H54 (cell line): ENCODE data around the gene NAB2.
A peak's percentile ranks its signal among the peaks of the same experiment; 100 is the strongest.
"Not testable (repeated sequence)": the region's sequence is repeated elsewhere in the genome, so short reads cannot be mapped to it uniquely, and the experiment has no call there.

Experiments used
- DNase-seq: peaks from one replicate; pipeline ENCODE4 v3.0.0; 2011; ENCODE audit warnings: low spot score, mixed read lengths; ENCODE audit not compliant: insufficient read length
- FAIRE-seq: peaks from 3 replicates; lab custom pipeline; 2011; peaks lifted over from hg19 to GRCh38; lab: Jason Lieb, UNC
- POLR2A ChIP-seq: IDR thresholded peaks from 2 replicates; pipeline ENCODE4 v1.6.1; 2011; ENCODE audit warnings: low read depth, mild to moderate bottlenecking, low read length

The NAB2 gene

DNA sequence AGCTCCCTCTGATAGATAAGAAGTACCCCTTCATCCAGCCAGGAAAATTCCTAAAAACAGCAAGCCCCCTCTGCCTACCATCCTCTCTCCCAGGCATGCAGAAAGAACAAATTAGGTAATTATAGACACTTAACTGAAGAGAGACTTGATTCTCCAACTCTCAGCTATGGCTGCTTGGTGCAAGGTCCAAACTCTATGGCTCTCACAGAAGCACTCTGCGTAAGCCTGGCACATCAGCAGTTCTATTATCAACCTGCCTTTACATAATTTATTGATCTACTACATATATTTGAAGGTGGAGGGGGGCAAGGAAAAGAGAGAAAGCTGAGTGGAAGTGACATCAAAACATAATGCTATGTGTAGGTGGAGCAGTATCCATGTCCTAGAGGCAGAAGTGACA is 37.9 kb upstream of the NAB2 start:
- no peak for FAIRE-seq
- no peak for DNase-seq
- no peak for TF ChIP-seq POLR2A

DNA sequence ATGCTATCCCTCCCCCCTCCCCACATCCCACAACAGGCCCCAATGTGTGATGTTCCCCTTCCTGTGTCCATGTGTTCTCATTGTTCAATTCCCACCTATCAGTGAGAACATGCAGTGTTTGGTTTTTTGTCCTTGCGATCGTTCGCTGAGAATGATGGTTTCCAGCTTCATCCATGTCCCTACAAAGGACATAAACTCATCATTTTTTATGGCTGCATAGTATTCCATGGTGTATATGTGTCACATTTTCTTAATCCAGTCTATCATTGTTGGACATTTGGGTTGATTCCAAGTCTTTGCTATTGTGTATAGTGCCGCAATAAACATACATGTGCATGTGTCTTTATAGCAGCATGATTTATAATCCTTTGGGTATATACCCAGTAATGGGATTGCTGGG is 35.8 kb upstream of the NAB2 start:
- not testable (repeated sequence) for DNase-seq, FAIRE-seq

DNA sequence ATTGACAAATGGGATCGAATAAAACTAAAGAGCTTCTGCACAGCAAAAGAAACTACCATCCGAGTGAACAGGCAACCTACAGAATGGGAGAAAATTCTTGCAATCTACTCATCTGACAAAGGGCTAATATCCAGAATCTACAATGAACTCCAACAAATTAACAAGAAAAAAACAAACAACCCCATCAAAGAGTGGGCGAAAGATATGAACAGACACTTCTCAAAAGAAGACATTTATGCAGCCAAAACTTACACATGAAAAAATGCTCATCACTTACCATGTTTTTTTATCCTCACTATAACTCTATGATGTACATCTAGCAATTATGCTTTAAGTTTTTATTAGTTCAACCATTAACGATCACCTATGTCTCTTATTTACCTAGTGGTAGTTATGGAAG is 35.0 kb upstream of the NAB2 start:
- DNase-seq, FAIRE-seq: not testable (repeated sequence)

DNA sequence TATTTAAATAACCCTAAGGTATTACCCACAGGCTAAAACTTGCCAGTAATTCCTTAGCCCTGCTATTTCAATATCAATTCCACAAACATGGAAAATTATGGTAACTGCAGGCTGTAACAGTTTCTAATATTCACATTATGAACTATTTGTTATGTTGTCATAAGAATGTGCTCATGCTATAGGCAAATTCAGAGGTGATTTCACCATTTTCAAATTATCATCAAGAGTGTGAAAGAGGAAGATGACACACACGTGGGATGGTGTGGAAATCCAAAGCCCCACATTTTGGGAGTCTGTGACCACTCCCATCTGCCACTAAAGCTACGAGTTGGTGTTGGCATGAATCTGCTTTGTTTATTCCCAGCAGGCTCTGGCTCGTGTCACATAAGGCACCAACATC is 33.1 kb upstream of the NAB2 start:
- no peak for TF ChIP-seq POLR2A
- no peak for DNase-seq
- no peak for FAIRE-seq

DNA sequence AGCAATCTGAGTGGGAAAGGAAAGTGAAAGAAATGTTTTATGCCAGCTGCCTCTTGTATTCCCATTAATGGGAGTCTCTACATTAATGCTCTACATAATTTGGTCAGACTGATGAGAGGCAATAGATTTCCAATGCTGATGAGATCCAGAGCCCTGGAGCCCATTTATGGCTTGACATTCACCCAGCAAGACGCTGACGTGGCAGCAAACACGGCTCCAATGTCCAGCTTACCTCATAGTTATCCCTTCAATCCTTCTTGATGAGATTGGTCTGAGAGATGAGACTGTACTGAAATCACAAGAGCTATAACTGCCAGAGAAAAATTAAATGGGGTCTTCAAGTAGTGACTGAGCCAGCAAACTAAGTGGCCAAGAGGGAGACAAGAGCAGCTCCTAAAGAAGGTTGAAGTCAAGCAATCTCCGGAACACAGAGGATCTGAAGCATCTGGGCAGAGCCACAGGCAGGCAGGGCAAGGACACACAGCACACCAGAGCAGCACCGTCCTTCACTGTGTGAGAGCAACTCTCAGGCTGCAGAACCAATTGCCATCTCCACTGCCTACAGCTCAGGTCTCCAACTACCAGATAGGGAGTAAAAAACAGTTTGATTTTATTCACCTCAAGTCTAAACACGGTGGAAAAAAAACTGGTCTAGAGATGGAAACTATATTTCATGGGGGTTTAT is 31.7 kb upstream of the NAB2 start:
- FAIRE-seq (no peak), DNase-seq (no peak)
- TF ChIP-seq POLR2A = no peak

DNA sequence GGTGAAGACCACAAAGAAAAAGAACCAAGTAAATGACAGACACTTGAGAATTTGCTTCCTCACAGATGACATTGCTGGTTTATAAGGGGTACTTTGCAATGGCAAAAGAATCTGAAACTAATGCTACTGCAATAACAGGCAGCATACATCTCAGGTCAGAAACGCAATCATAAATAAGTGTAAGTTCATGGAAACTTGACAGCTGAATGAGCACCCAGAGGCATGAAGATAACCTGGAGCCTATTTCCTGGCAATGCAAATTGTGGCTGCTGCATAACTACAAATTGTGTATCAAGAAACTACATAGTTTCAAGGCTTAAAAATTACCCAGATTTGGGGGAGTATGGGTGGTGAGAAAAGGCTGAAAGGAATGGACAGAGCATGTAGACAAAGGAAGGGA is 30.5 kb upstream of the NAB2 start:
- DNase-seq (no peak), FAIRE-seq (no peak)
- TF ChIP-seq POLR2A = no peak

GRCh38 chr12:57063991-57064685 is 24.8 kb upstream of the NAB2 start:
- TF ChIP-seq POLR2A = no peak
- DNase-seq (no peak), FAIRE-seq (no peak)

- DNase-seq = no peak
- no peak for TF ChIP-seq POLR2A
- FAIRE-seq = no peak
These were observed 22.7 kb upstream of the NAB2 start for GRCh38 chr12:57066245-57066644.

DNA sequence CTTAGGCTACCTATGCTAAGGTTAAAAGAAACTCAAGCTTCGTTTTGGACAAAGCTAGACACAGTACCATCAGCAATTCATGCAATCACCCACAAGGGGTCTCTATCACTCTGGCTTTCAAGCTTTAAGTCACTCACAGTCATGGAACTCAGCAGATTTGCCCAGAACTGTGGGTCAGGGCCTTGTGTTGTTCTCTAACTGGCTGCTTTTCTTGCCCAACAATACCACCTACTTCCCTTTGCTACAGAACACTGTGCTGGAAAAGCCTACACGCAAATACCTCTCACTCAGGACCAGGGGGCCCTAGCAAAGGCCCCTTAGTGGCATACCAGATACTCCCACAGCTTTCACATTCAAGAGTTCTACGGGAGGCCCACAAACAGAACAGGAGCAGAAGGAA is 19.4 kb upstream of the NAB2 start:
- no peak for TF ChIP-seq POLR2A
- peak; percentile 89 for FAIRE-seq
- no peak for DNase-seq

DNA sequence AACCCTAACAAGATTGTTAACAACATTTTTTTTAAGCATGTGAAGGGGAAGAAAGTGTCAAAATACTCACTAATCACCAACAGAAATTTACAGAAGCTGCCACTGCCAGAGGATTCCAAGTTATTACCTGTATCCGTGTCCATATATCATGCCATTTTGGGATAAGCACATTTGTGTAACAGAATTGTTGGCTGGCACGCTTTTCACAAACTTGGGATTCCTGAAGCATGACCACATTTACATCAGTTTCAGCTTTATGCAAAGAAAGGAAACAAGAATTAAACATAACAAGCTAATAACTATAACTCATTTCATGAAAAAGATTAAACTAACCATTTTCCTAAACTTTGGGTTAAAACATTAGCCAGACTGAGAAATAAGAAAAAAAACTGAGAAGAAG is 16.3 kb upstream of the NAB2 start:
- FAIRE-seq = no peak
- no peak for DNase-seq

GRCh38 chr12:57073566-57074450 is 15.1 kb upstream of the NAB2 start:
- not testable (repeated sequence) for FAIRE-seq, DNase-seq

More for the DNA sequence above, 16.3 kb upstream of the NAB2 start:
- no peak for TF ChIP-seq POLR2A

- TF ChIP-seq POLR2A = peak; percentile 70
- peak; percentile 98 for FAIRE-seq
- DNase-seq = peak; percentile 89
These were observed 10.2 kb upstream of the NAB2 start, which contains the start of gene NEMP1 for GRCh38 chr12:57078519-57079404. Gene NEMP1 (minus strand): TSS chr12:57078791. CDS start chr12:57078745, 46 bp downstream.

DNA sequence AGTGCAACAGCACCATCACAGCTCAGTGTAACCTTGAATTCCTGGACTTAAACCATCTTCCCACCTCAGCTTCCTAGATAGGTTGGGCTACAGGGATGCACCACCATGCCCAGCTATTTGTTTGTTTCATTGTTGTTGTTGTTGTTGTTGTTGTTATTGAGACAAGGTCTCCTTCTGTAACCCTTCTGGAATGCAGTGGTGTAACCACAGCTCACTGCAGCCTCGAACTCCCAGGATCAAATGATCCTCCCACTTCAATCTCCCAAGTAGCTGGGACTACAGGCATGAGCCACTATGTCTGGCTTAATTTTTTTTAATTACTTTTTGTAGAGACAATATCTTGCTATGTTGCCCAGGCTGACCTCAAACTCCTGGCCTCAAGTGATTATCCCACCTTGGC is 9.1 kb upstream of the NAB2 start:
- no peak for DNase-seq
- TF ChIP-seq POLR2A = no peak
- no peak for FAIRE-seq
